SU-DHL-6 (cell line): ENCODE data around the gene UBR7.

Experiments used
- H2AFZ ChIP-seq: fragments of 200-600 bp; sonication (generic); 2 replicates; pipeline ENCODE4 v1.6.1; 2014; ENCODE audit warnings: low read depth, mild to moderate bottlenecking, moderate library complexity, mixed read lengths, antibody characterized with exemption, low read length; ENCODE audit not compliant: severe bottlenecking
- H3F3A ChIP-seq: fragments of 200-600 bp; shearing (Covaris generic); 2 replicates; pipeline ENCODE4 v1.6.0; 2016; ENCODE audit warnings: antibody characterized with exemption, mild to moderate bottlenecking; ENCODE audit not compliant: insufficient read depth
- H3K27ac ChIP-seq: fragments of 200-600 bp; sonication (generic); 2 replicates; pipeline ENCODE4 v1.5.1; 2016; ENCODE audit warnings: low read depth, mild to moderate bottlenecking, low read length, moderate library complexity, mixed read lengths
- H3K27me3 ChIP-seq: fragments of 200-600 bp; sonication (generic), shearing (Covaris generic); 2 replicates; pipeline ENCODE4 v1.6.0; 2014; ENCODE audit warnings: mild to moderate bottlenecking, low read length
- H3K36me3 ChIP-seq: fragments of 200-600 bp; sonication (generic); 2 replicates; pipeline ENCODE4 v1.6.1; 2014; ENCODE audit warnings: mild to moderate bottlenecking, low read length, mixed read lengths
- H3K4me2 ChIP-seq: fragments of 300-600, 200-600 bp; shearing (Covaris generic), sonication (generic); 2 replicates; pipeline ENCODE4 v1.6.0; 2014; ENCODE audit warnings: low read length, low read depth, mild to moderate bottlenecking; ENCODE audit not compliant: poor library complexity, severe bottlenecking
- H3K4me3 ChIP-seq: fragments of 200-600 bp; sonication (generic); 2 replicates; pipeline ENCODE4 v1.5.1; 2014; ENCODE audit warnings: antibody characterized with exemption, low read length, mild to moderate bottlenecking, mixed read lengths; ENCODE audit not compliant: insufficient read depth, poor library complexity, severe bottlenecking
- H3K79me2 ChIP-seq: fragments of 200-600 bp; sonication (generic); 2 replicates; pipeline ENCODE4 v1.6.1; 2014; ENCODE audit warnings: mild to moderate bottlenecking, low read length, moderate library complexity; ENCODE audit not compliant: insufficient read depth
- H3K9ac ChIP-seq: fragments of 200-600 bp; sonication (generic); 2 replicates; pipeline ENCODE4 v1.7.0; 2014; ENCODE audit warnings: mild to moderate bottlenecking, low read length
- H3K9me2 ChIP-seq: fragments of 200-600 bp; sonication (generic); replicated peaks from 2 replicates; pipeline ENCODE4 v1.6.1; 2014; ENCODE audit warnings: low read length; ENCODE audit not compliant: insufficient read depth
- H3K9me3 ChIP-seq: fragments of 200-600 bp; sonication (generic); 2 replicates; pipeline ENCODE4 v1.6.1; 2014; ENCODE audit warnings: low read length, mixed read lengths; ENCODE audit not compliant: insufficient read depth
- H4K20me1 ChIP-seq: fragments of 200-600 bp; sonication (generic); 2 replicates; pipeline ENCODE4 v1.6.1; 2014; ENCODE audit warnings: low read depth, mild to moderate bottlenecking, antibody characterized with exemption, low read length, moderate library complexity, mixed read lengths
- EZH2phosphoT487 ChIP-seq: fragments of 200-600 bp; sonication (generic), shearing (Covaris generic); conservative IDR thresholded peaks from 2 replicates; pipeline ENCODE4 v1.6.1; 2018; ENCODE audit warnings: mild to moderate bottlenecking, antibody characterized with exemption, low read length, moderate library complexity, mixed read lengths
- TF ChIP-seq, protein P1 (sequence below): fragments of 200-600 bp; sonication (generic); IDR thresholded peaks from one replicate; pipeline ENCODE4 v1.5.1; 2017; ENCODE audit warnings: antibody characterized with exemption, mild to moderate bottlenecking, low read length, moderate library complexity; ENCODE audit not compliant: insufficient read depth, poor library complexity, severe bottlenecking

UBR7 gene

DNA sequence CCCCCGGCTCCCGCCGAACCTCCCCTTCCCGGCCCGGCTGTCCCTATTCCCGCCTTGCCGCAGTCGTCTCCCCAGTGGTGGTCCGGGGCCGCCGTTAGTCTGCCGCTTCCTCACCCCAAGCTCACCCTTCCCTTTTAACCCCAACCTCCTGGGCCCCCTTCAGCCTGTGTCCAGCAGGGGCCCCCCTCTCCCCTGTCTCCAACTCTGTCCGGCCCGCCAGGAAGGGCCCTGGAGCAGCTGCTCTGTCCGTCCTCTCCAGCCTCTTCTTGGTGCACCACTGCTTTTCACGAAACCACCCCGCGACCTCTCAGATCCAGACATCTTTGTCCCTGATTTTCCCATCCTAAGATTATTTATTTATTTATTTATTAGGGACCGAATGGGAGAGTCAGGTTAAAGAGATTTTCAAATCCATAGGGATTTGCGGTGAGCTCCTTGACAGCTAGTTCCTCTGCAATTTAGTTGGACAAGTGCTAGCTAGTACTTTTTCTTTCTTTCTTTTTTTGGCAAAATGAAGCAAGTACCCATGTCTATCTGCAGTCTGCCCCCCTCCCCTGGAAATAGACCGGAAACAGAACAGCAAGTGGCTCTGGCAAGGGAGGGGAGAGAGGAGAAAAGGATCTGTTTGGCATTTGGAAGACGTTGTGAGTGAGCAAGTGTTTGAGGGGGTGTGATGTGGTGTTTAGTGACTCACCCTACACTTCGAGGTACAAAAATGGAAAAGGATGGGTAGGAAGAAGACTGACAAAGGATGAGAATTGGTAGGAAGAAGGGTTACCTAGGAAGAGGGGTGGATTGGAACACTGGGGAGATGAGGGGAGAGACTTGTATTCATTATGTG lies 632 bp downstream of the UBR7 start:
- Histone ChIP-seq H3K9me2 (no peaks in the 10 kb centered on the region), H3F3A (peaks cover 44% of the 10 kb centered on the region), H3K4me3 (peak overlapping the region; percentile 98), H3K79me2 (peaks cover 75% of the 10 kb centered on the region), H3K27ac (peak overlapping the region; percentile 74), H3K9ac (peak overlapping the region; percentile 92), H3K36me3 (peaks cover 19% of the 10 kb centered on the region; the same call in 1 of the 2 replicates), H3K4me2 (peak overlapping the region; percentile 85), H3K27me3 (no peaks in the 10 kb centered on the region), H2AFZ (no peak overlapping the region), H4K20me1 (peaks cover 20% of the 10 kb centered on the region; the same call in 1 of the 2 replicates), H3K9me3 (no peaks in the 10 kb centered on the region)
- TF ChIP-seq EZH2phosphoT487: no peak
- TF ChIP-seq, protein P1, sequence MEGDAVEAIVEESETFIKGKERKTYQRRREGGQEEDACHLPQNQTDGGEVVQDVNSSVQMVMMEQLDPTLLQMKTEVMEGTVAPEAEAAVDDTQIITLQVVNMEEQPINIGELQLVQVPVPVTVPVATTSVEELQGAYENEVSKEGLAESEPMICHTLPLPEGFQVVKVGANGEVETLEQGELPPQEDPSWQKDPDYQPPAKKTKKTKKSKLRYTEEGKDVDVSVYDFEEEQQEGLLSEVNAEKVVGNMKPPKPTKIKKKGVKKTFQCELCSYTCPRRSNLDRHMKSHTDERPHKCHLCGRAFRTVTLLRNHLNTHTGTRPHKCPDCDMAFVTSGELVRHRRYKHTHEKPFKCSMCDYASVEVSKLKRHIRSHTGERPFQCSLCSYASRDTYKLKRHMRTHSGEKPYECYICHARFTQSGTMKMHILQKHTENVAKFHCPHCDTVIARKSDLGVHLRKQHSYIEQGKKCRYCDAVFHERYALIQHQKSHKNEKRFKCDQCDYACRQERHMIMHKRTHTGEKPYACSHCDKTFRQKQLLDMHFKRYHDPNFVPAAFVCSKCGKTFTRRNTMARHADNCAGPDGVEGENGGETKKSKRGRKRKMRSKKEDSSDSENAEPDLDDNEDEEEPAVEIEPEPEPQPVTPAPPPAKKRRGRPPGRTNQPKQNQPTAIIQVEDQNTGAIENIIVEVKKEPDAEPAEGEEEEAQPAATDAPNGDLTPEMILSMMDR: no peak

DNA sequence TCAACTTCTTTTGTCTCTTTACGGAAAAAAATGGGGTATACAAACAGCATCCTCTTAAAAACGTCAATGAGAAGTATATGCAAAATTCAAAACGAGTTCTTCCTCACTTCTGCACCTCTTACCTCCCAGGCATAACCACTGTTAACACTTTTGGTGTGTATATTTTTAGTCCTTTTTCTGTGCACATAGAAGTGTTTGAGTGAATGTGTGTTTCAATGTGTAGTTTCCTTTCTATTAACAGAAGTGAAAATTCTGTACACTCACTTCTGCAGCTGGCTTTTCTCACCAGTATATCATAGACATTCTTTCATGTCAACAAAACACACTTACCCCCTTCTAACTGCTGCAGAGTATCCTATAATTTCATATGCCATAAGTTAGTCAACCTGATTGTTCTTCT lies 5.4 kb downstream of the UBR7 start:
- Histone ChIP-seq H3K9me3 (no peaks in the 10 kb centered on the region), H3K4me3 (no peak overlapping the region), H3K9ac (no peak overlapping the region), H4K20me1 (no peaks in the 10 kb centered on the region), H3K4me2 (peak overlapping the region; percentile 21), H3K9me2 (no peaks in the 10 kb centered on the region), H3F3A (peaks cover 29% of the 10 kb centered on the region), H2AFZ (no peak overlapping the region), H3K27ac (peak overlapping the region; percentile 60), H3K36me3 (peaks cover 17% of the 10 kb centered on the region), H3K79me2 (peaks cover 30% of the 10 kb centered on the region), H3K27me3 (no peaks in the 10 kb centered on the region)
- TF ChIP-seq, protein P1: no peak
- TF ChIP-seq EZH2phosphoT487: no peak

DNA sequence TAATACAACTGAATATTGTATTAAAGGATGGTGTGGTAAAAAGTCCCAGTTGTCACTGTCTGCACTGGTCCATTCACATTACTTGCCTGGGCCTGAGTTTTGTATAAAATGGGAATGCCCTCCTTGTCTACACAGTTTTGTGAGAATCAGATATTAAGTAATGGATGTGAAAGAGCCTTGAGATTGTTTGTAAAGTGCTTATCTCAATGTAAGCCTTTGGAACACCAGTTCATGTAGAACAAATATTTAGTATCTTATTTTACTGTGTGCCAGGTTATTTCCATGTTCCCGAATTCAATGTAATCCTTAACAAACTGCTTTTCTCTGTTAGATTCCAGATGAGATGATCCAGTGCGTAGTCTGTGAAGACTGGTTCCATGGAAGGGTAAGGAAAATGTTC lies 7.5 kb downstream of the UBR7 start:
- Histone ChIP-seq H3K27ac (no peak overlapping the region), H3K36me3 (peaks cover 20% of the 10 kb centered on the region), H2AFZ (no peak overlapping the region), H3K9me2 (no peaks in the 10 kb centered on the region), H3K79me2 (peaks cover 9% of the 10 kb centered on the region), H3K4me2 (no peak overlapping the region), H3F3A (peaks cover 19% of the 10 kb centered on the region), H4K20me1 (no peaks in the 10 kb centered on the region), H3K9me3 (no peaks in the 10 kb centered on the region), H3K4me3 (no peak overlapping the region), H3K9ac (no peak overlapping the region), H3K27me3 (no peaks in the 10 kb centered on the region)
- no peak for TF ChIP-seq EZH2phosphoT487
- TF ChIP-seq, protein P1: no peak
